GM19324 (cell line): ENCODE measurements around the gene MORN1.

Experiments
- ATAC-seq: cut with Tn5 transposase; IDR thresholded peaks from one replicate; pipeline ENCODE4 v1.9.1; 2021; ENCODE audit warnings: mild to moderate bottlenecking, moderate library complexity; ENCODE audit not compliant: unreplicated experiment, low FRiP score

Gene MORN1

DNA sequence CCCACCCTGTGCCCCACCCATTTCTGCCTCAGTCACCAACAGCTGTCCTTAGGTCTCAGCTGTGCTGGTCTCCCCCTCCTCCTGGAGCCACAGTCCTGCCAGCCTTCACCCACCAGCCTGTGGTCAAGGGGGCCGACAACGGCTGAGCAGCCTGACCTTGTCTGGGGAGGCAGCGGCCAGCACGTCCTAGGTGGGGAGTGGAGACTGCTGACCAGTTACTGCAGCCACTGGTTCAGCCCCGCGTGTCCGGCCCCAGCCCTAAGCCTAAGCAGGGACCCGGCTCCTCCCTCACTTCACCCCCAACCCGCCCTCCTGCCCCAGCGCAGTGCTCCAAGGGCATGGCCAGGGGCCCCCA lies 79.2 kb downstream of the MORN1 start:
- ATAC-seq, result no peak

DNA sequence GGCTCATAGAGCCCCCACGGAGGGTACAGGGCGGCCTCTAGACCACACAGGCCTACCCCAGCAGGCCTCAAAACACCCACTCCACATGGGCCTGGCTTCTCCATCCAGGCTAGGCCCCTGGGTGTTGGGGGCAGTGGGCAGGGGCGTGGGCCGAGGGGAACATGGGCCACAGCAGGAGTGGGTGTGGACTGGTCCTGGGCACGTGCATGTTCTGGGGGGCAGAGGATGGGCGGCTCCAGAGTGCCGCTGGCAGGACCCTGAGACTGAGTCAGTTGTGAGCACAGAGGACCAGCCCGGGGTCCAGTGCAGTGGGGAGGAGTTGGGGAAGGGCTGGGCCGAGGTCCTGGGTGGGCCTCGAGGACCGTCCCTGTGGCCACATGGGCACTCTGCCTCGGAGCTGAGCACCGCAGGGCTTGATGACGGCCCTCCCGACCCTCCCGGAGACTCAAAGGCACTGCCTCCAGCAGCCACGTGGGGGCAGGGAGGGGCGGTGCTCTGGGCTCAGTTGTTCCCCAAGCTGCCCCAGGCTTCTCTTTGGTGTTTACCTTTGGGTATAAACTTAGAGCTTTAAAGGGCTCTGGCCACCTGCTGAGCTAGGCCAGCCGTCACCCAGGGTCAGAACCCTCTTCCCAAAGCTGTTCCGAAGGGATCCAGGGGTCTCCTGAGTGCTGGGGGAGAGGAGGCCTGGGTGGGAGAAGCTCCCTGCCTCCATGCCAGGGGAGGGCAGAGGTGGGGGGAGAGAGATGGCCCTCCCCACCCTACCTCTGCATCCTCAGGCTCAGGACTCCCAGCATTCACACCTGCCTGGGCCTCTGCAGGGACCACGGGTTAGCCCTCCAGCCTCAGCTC lies 79.9 kb downstream of the MORN1 start:
- no peak for ATAC-seq

DNA sequence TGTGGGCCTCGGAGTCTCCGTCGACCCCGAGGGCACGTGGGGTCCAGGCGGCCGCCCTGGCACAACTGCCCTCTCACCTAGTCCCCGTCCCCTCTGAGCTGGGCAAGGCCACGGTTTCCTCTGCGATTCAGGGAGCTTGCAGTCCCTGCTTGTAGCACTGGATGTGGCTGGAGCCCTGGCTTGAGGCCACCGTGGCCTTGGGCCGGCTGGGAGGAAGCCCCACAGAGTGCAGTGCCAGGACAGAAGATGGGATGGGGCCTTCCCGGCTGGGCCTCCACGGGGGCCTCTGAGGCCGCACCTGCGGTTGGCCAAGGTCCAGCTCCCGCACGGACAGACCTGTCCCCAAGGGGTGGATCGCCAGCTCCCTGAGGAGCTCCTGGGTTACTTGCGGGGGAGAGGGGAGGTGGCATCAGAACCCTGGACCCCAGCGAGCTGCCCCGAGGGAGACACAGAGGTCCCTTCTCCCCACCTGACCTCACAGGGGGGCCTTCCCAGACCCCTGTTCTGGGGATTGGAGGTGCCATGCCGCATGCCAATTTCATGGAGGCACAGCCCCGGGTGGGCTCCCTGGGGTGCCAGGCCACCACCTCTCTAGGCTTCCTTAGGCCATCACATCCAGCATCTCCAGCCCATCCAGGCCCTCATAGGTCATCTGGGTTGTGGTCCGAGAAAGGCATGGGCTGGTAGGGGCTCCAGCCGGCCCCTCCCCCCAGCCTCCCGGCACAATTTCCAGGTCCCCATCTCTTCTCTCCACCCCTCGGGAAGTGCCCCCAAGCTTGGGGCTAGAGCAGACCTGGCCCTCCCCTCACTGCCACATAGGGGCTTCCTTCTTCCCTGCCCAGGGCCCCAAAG lies 80.8 kb downstream of the MORN1 start:
- ATAC-seq, result no peak

DNA sequence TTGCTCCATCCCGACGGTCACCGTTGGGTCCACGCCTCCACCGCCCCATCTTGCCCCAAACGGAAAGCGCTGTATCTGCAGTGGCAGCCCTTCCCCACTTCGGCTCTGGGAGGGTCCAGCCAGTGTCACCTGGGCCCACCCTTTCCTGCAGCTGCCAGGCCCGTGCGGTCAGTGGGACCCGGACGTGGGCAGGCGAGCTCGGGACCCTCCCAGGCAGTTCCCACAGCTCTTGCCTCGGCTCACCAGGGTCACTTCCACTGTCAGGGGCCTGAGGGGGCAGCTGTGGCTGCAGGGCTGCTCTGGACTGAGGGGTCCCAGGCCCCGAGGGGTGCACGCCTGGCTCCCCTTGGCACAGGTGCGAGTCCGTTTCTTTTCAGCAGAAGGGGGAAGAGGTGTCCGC lies 82.5 kb downstream of the MORN1 start:
- no peak for ATAC-seq

DNA sequence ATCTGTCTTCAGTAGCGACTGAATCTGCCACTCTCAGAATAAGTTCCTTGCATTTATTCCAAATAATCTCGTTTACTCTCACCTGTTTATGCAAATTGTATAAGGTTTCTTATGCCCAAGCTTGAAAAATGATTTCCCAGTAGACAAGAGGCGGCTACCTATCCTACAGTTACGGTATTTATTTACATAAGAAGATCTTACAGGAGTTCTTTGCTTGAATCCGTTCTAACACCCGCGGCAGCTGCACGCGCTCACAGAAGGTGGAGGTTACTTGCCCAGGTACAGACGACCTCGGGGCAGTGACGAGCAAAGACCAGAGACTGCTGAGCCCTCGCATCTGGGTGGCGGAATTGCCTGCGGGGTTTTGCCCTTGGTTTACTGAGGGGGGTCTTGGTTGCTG lies 83.4 kb downstream of the MORN1 start:
- no peak for ATAC-seq

DNA sequence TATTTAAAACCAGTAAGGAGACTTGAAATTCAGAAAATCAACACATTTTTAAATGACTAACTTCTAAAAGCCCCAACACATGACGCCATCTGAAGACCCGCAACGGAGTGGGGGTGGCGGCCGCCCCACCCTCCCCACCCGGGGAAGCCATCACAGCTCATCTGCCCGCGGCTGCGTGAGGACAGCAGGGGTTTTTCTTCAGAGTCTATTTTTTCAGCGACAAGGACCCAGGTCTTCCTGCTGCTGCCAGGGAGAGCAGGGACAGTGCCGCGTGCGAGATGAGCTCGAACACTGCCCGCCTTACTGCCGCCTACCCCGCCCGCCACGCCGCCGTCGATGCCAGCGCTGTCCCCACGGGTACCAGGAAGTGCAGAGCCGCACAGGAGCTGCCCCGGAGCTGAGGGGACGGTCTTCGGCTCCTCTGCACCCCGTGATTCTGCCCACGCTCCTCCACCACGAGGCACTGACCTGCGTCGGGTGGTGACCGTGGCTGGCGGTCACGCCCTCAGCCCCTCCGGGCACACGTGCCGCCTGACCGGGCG lies 84.2 kb downstream of the MORN1 start:
- ATAC-seq, result no peak

DNA sequence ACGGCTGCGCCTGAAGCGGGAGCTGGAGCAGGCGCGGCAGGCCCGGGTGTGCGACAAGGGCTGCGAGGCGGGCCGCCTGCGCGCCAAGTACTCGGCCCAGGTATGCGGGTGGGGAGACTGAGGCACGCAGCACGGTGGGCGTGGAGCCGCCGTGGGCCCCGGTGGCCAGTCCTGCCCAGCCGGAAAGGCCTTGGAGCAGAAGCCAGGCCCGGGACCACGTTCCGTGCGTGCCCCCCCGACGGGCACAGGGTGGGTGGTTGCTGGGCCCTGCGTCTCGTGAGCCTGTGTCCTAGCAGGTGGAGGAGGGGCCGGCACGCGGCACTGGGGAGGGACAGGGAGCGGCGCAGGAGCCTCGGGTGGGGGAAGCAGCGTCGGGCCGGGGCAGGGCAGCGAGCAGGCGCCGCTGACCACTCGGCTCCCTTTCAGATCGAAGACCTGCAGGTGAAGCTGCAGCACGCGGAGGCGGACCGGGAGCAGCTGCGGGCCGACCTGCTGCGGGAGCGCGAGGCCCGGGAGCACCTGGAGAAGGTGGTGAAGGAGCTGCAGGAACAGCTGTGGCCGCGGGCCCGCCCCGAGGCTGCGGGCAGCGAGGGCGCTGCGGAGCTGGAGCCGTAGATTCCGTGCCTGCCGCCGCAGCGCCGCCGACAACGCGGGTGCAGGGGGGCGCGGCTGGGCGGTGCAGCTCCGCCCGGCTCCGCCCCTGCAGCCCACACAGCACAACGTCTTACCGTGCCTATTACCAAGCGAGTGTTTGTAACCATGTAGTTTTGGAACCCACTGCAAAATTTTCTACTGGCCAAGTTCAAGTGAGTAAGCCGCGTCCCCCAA lies 85.0 kb downstream of the MORN1 start:
- no peak for ATAC-seq

DNA sequence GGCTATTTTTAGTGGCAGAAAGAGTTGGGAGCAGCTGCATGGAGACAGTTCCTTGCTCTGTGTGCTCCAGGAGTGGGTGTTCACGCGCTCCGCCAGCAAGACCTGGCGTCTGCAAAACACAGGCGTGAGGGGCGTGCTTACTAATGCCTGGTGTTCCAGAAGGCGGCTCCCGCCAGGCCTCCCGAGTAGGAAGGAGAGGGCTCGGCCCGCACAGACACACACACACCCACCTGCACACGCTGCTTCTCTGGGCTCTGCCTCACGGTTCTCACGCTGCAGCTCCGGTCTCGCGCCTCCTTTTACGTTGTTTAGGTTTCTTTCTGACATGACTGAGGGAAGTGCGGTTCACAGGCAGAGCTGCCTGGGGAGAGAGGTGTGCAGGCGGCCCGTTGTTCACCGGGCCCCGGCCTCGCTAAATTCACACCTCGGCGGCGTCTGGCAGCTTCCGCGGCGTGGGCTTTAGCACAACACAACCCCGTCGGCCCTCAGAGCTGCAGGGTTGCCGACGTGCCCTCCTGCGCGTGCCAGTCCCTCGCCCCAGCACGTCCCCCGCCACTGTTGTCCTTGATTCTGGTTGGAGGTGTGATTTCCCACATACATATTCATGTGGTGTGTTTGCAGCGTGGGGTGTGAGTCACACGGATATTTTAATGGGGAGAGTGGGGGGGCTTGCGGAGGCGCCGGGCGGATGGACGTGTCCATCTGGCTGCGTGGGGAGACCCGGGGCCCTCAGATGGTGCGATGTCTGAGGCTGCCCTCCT lies 86.3 kb downstream of the MORN1 start:
- ATAC-seq, result no peak

DNA sequence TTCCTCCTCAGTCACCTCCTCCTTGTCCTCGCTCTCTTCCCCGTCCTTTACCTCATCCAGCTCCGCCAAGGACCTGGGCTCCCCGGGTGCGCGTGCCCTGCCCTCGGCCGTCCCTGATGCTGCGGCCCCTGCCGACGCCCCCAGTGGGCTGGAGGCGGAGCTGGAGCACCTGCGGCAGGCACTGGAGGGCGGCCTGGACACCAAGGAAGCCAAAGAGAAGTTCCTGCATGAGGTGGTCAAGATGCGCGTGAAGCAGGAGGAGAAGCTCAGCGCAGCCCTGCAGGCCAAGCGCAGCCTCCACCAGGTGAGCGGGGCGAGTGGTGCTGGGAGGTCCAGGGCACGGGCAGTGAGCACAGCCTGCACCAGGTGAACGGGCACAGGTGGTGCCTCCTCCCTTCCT lies 87.1 kb downstream of the MORN1 start:
- no peak for ATAC-seq

DNA sequence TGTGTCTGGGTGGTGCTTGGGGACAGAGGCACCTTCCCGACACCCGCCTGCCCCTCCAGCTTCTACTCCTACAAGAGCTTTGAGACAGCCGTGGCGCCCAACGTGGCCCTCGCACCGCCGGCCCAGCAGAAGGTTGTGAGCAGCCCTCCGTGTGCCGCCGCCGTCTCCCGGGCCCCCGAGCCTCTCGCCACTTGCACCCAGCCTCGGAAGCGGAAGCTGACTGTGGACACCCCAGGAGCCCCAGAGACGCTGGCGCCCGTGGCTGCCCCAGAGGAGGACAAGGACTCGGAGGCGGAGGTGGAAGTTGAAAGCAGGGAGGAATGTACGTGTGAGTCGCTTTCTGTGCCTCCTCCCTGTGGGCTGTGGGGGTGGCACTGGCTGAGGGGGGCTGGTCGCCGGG lies 87.6 kb downstream of the MORN1 start:
- no peak for ATAC-seq

DNA sequence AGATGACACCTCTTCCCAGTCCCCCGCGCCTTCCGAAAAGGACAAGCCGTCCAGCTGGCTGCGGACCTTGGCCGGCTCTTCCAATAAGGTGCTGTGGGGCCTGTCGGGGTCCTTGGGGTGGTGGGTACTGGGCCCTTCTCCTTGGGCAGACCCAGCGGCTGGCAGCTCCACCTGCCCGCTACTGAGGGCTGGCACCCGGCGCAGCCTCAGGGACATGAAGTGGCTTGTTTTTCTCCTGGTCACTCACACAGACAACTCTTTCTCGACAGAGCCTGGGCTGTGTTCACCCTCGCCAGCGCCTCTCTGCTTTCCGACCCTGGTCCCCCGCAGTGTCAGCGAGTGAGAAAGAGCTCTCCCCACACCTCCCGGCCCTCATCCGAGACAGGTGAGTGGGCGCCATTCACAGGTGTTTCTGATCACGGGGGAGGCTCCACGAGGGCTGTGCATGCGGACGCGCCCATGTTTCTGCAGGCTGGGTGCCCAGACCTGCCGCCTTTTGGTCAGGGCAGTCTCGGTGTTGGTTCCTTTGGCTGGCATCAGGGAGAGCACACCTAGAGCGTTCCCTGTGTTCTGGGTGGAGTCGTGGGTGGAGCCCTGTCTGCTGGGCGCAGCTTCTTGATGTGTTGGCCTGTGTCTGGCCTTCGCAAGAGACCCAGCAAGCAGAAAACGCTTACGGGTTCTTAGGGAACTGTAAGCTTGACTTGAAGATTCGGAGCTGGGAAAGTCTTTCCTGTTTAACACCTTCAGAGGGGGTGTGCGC lies 88.2 kb downstream of the MORN1 start:
- no peak for ATAC-seq

DNA sequence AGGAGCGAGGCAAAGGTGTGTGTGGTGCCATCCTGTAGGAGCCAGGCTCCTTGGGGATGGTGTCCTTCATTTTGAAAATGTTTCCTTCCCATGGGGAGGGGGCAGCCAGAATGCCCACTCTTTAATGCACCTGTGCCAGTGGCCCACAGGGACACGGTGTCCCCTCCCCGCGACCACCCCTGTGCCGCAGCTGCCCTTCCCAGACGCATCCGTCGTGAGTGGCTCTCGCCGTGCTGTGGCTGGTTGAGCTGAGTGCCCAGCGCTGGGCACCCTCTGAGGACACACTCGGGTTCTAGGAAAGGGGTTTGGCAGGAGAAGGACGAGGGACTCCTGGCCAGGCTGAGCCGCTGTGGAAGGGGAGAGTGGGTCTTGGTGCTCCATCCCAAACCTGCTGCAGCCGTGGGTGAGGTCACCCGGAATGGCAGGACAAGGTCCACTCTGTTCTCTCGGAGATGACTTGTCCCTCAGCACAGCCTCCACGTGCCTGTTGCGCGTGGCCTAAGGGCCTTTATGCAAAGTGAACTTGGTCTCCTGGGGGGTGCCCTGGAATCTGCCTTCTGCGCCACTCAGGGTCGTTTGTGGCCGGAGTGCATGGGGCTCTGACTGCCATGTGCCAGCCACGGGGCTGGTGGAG lies 88.9 kb downstream of the MORN1 start:
- no peak for ATAC-seq

DNA sequence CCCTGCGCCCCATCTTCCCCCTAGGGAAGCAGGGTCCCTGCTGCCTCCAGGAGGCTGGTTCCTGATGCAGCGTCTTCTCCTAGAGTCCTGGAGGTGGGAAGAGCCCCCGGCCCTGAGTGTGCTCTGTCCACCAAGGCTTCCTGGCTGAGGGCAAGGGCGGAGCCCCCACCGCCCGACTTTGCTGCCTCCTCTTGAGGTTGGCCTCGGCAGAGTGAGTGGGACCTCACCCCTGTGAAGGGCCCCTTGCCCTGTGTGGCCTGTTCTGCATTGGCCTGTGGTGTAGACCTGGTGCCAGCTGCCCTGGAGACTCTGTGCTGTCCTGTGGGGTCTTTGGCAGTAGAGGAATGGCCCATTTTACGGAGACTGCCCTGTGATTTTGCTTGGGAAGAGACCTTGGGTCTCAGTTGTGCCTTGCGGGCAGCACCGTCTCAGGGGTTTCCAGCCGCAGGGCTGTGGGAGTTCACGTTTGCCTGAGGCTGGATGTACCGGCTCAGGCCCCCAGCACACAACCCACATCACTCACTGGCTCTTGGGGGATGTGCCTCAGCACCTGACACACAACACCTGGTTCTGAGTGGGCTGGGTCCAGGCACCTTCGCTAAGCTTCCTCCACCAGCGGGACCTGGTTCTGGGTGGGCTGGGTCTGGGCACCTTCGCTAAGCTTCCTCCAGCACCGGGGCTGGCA lies 89.6 kb downstream of the MORN1 start:
- no peak for ATAC-seq

DNA sequence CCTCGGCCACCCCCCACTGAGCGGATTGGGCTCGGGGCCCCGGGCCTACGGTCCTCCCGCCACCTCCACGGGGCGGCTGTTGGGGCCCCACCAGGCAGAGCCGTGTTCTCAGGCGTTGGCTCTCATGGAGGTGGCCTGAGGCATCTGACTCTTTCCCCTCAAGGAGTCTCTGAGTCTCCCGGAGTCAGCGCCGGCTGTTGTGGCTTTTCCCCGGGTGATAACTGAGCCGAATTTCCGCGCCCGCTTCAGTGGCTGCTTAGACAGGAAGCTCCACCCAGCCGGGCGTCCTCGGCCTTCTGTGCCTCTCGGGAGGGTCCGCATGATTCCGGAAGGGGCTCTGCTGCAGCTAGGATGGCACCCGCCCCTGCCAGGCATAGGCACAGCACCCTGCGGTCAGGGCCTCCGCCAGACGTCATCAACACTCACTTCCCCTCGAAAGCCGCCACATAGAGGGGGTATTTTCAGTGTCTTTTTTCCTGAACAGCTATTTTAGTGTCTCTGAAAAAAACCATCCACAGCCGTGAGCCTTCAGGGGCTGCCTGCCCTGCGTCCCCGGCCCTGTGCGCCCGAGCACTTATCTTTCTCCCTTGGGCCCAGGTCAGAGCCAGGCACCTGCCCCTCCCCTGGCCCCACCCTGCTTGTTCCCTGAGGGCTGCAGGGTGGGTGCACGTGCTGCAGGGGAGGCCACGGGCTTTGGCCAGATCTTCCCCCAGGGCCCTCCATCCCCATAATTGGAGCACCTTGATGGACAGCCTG lies 90.3 kb downstream of the MORN1 start:
- peak; percentile 52 for ATAC-seq

DNA sequence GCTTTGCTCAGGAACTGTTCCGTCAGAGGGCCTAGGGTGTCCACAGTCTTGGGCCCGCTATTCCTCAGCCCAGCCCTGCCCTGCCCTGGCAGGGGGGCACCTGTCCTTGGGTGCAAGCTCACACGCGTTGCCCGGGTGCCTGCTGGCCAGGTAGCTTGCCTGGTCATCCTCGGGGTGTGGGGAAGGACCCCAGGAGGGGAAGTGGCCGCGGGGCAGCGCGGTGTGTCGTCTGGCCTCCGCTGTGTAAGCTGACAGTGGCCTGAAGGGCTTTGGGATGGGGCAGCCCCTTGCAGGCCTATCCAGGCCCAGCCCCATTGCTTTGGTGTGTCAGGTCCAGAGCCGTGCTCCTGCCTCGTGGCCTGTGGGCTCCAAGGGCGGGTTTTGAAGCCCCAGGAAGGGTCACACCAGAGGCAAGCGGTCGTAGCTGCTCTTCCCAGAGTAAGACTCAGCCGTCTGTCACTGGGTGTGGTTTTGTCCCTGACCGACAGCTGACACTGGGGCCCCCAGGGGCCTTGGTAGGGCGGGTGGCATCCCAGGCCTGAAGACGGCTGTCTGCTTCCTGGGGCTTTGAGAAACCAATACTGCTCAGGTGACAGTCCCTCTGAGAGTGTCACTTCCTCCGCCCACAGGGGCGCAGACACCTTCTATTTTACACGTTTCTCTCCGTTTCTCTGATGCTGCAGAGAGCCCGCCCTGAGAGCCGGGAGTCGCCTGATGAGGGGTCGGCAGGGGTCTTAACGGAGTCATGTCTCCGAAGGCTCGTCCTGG lies 91.2 kb downstream of the MORN1 start:
- ATAC-seq, result peak; percentile 80

DNA sequence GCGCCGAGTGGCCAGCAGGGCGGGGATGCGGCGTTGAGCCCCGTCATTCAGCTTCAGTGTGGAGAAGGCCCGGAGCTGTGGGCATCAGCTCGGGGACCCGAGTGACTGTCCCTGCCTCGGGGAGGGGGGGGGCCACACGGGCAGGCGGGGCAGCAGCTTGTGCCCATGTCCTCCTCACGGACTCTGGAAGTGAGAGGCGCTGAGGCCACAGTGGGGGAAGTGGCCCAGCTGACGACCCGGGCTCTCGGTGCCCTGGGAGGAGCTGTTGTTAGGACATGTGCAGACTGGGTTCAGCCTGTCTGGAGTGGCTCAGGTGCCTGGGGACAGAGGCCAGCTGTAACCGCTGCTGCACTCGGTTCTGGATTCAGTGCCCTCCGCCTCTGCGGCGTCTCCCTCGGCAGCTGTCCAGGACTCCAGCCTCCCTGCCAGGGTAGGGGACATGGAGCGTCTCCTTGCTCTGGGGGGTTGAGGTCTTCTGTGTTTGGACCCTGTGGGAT lies 92.2 kb downstream of the MORN1 start:
- ATAC-seq, result no peak

DNA sequence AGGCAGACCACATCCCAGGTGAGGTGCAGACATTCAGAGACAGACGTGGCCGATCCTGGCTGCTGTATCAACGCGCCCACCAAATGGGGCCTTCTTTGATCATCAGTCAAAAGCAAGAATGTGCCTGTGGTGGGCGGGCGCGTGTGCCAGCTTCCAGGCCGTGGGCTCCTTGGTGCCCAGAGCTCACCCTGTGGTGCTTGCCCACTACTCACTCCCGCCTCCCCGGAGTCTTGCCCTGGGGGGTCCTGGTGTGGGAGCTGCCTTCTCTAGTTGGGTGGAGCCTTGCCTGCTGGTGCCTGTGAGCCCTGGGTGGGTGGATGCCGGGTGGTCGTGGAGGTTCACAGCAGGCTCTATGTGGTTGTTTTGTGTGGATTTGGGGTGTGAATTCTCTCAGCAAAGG lies 92.7 kb downstream of the MORN1 start:
- ATAC-seq, result no peak
